ENCODE data around the gene SSRP1. TPM values are rescaled to one million over a fixed set of nuclear protein-coding genes. Genes with fewer than 3 reads are reported as not detected.

The SSRP1 gene
- total RNA-seq, 1 experiment from 2014 or later = 173 TPM

DNA sequence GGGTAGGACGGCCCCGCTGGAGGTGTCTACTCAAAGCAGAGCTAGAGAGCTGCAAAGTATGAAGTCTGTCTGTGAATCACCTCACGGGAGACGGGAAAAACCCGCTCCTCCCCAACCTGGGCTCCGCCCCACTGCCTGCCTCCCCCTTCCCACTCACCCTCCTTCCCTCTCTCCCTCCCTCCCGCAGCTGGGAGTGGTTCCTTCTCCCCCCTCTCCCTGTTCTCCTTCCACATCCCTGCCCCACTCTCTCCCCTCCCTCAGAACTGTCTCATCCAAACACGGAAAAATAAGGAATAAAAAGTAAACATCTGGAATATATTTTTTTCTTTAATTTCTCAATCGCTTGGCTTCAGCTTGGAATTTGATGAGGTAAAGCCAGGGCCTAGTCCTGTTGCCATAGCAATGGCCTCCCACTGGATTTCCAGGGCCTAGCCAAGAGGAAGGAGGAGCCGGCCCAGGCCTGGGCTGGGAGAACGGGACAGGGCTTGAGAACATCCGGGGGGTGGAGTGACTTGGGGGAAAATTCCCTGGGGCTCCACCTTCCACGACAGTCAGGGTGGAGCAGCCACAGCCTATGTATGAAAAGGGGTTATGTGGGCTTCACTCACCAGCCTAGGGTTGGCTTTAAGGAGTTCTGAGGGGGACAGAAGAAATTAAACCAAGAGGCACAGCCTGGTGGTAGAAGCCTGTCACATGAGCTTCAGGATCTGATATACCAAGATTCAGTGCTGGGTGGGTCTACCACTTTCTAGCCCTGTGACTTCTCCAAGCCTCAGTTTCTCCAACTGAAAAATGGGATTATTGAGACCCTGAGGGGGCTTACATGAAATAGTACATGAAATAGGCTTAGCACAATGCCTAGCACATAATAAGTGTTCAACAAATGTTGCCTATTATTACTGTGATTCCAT lies 13.2 kb downstream of the SSRP1 start:
- no peaks in the 10 kb centered on the region for H3K9me3 ChIP-seq (ENCODE audit: control insufficient read depth, insufficient read depth, low read depth, low read length)
- no peak for DNase-seq (ENCODE audit: low read depth, low spot score)
- H3K36me3 ChIP-seq (ENCODE audit: control insufficient read depth, insufficient read depth, low read length) = peaks cover 7% of the 10 kb centered on the region; the same call in 1 of the 2 replicates
- POLR2A ChIA-PET = interaction anchor here (0.6 to 0.7 kb wide), 2 partner anchors 13 to 455 kb away, joined by 3 to 17 read pairs; partner anchors contain the start of gene SSRP1
- BruUV-seq (replicated peaks) = TSS peak; percentile 26
- CTCF ChIA-PET = interaction anchor here (0.6 kb wide), 1 partner anchor 11 kb away, joined by 5 read pairs; no protein-coding TSS in a partner anchor
- peak overlapping the region; percentile 86 for H3K27ac ChIP-seq (ENCODE audit: low read length)
- H3K27me3 ChIP-seq (ENCODE audit: control insufficient read depth, insufficient read depth, low read length) = no peaks in the 10 kb centered on the region
- peak overlapping the region; percentile 71 to 77 for H3K4me3 ChIP-seq (ENCODE audit: low read depth in 2 of 2, low read length in 2 of 2)
- peak; percentile 63 for ATAC-seq
- peaks cover 39% of the 10 kb centered on the region for H3K4me1 ChIP-seq (ENCODE audit: control insufficient read depth, insufficient read depth, low read length)
- in situ Hi-C loops (cut with HindIII; ENCODE audit: low pct_unique_long_range_greater_than_20kb, low sequenced_read_pairs) = no loop called here
- no peak for TF ChIP-seq POLR2AphosphoS5 (IDR thresholded peaks at IDR 0.05; ENCODE audit: low read depth, low read length)
- intact Hi-C loops (cut with micrococcal nuclease; ENCODE audit: unreplicated experiment) = no loop called here

DNA sequence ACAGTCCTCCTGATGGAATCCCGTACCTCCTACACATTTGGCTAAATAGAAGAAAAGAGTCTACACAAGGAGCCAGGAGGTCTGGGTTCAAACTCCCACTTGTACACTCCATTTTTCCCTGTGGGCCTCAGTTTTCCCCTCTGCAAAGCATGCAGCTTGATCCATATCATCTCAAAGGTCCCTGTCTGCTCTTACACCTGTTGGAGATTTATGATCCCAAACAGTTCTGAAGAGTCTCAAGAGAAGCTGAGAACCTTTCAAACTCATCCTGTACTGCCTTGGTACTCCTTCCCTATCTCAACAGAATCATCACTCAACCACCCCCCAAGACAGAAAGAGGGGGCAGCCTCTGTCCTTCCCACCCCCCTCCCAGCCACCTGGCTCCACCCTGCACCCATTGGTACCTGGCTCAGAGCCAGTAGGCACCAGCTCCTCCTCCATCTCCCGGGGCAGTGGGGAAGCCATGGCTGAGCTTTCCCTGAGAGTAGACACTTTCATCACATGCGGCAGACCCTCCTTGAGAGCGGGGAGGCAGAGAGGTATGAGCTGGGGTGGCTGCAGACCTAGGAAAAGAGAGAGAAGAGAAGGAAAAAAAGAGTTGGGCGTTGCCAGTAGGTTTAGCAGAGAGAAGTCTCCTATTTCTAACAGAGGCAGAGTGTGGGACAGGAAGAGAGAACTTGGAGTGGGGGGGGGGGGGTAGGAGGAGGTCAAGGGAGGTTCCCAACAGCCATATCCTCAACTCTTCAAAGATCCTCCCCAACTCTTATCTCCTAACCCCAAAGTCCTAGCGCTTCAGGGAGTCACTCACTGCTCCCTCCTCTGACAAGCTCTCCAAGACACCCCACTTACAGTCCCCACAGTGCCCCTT lies 14.1 kb downstream of the SSRP1 start:
- Histone ChIP-seq H3K4me3 (ENCODE audit: low read depth in 2 of 2, low read length in 2 of 2) (peak overlapping the region; percentile 71 to 77; a peak in 3 of 4 replicates), H3K27ac (ENCODE audit: low read length) (peak overlapping the region; percentile 86), H3K27me3 (ENCODE audit: control insufficient read depth, insufficient read depth, low read length) (no peaks in the 10 kb centered on the region), H3K36me3 (ENCODE audit: control insufficient read depth, insufficient read depth, low read length) (no peaks in the 10 kb centered on the region), H3K9me3 (ENCODE audit: control insufficient read depth, insufficient read depth, low read depth, low read length) (no peaks in the 10 kb centered on the region), H3K4me1 (ENCODE audit: control insufficient read depth, insufficient read depth, low read length) (peaks cover 39% of the 10 kb centered on the region)
- intact Hi-C loops (cut with micrococcal nuclease; ENCODE audit: unreplicated experiment) = no loop called here
- BruUV-seq (replicated peaks) = no TSS peak
- ATAC-seq (no peak), DNase-seq (ENCODE audit: low read depth, low spot score) (no peak)
- ChIA-PET CTCF (no interaction called here), POLR2A (interaction anchor here (0.7 kb wide), 1 partner anchor 8 kb away, joined by 3 read pairs; no protein-coding TSS in a partner anchor)
- in situ Hi-C loops (cut with HindIII; ENCODE audit: low pct_unique_long_range_greater_than_20kb, low sequenced_read_pairs) = no loop called here
- TF ChIP-seq SIN3A (IDR thresholded peaks at IDR 0.05; ENCODE audit: borderline replicate concordance, insufficient read depth, low read depth, low read length) (no peak), POLR2AphosphoS5 (IDR thresholded peaks at IDR 0.05; ENCODE audit: low read depth, low read length) (no peak), TCF7L2 (IDR thresholded peaks at IDR 0.05; ENCODE audit: low read depth, low read length) (no peak)
- TF ChIP-seq, protein P1, sequence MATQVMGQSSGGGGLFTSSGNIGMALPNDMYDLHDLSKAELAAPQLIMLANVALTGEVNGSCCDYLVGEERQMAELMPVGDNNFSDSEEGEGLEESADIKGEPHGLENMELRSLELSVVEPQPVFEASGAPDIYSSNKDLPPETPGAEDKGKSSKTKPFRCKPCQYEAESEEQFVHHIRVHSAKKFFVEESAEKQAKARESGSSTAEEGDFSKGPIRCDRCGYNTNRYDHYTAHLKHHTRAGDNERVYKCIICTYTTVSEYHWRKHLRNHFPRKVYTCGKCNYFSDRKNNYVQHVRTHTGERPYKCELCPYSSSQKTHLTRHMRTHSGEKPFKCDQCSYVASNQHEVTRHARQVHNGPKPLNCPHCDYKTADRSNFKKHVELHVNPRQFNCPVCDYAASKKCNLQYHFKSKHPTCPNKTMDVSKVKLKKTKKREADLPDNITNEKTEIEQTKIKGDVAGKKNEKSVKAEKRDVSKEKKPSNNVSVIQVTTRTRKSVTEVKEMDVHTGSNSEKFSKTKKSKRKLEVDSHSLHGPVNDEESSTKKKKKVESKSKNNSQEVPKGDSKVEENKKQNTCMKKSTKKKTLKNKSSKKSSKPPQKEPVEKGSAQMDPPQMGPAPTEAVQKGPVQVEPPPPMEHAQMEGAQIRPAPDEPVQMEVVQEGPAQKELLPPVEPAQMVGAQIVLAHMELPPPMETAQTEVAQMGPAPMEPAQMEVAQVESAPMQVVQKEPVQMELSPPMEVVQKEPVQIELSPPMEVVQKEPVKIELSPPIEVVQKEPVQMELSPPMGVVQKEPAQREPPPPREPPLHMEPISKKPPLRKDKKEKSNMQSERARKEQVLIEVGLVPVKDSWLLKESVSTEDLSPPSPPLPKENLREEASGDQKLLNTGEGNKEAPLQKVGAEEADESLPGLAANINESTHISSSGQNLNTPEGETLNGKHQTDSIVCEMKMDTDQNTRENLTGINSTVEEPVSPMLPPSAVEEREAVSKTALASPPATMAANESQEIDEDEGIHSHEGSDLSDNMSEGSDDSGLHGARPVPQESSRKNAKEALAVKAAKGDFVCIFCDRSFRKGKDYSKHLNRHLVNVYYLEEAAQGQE (IDR thresholded peaks at IDR 0.05; ENCODE audit: insufficient read depth in 1 of 2, low read depth in 2 of 2, low read length in 1 of 2) = no peak
- TF ChIP-seq, protein P2, sequence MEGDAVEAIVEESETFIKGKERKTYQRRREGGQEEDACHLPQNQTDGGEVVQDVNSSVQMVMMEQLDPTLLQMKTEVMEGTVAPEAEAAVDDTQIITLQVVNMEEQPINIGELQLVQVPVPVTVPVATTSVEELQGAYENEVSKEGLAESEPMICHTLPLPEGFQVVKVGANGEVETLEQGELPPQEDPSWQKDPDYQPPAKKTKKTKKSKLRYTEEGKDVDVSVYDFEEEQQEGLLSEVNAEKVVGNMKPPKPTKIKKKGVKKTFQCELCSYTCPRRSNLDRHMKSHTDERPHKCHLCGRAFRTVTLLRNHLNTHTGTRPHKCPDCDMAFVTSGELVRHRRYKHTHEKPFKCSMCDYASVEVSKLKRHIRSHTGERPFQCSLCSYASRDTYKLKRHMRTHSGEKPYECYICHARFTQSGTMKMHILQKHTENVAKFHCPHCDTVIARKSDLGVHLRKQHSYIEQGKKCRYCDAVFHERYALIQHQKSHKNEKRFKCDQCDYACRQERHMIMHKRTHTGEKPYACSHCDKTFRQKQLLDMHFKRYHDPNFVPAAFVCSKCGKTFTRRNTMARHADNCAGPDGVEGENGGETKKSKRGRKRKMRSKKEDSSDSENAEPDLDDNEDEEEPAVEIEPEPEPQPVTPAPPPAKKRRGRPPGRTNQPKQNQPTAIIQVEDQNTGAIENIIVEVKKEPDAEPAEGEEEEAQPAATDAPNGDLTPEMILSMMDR (IDR thresholded peaks at IDR 0.05) = no peak
